GM19043 (cell line): ENCODE results near the gene MMRN2.
"Not testable (repeated sequence)": the region's sequence is repeated elsewhere in the genome, so short reads cannot be mapped to it uniquely, and the experiment has no call there.

ENCODE experiments used
- ATAC-seq: cut with Tn5 transposase; IDR thresholded peaks from one replicate; pipeline ENCODE4 v1.9.1; 2021; ENCODE audit warnings: low read depth; ENCODE audit not compliant: unreplicated experiment

The MMRN2 gene

DNA sequence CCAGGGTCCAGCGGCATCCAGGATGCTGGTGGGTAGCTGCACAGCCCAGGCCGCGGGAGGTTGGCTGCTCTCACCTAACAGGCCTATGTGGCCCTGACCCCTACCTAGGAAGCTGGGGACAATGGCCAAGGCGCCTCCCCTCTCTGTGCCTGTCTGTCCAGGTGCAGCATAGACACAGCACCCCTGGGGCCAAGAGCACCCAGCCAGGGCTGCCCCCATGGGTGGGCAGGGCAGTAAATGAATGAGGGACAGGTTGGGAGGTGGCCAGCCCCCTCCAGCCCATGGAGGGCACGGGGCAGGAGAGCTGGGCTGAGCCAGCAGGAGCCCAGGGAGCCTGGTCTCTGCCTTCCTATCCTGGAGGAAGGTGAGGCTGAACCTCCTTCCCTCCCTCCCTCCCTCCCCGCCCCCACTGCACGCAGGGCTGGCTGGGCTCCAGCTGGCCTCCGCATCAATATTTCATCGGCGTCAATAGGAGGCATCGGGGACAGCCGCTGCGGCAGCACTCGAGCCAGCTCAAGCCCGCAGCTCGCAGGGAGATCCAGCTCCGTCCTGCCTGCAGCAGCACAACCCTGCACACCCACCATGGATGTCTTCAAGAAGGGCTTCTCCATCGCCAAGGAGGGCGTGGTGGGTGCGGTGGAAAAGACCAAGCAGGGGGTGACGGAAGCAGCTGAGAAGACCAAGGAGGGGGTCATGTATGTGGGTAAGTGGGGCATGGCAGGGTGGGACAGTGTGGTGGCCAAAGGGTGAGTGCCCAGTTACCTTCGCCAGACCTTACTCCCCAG, 893 bp upstream of the MMRN2 start, which contains the start of gene SNCG:
Gene SNCG (plus strand): TSS at position 484 of the 785 bp plus-strand sequence. CDS start 99 bp downstream, at position 583.
- no peak for ATAC-seq

DNA sequence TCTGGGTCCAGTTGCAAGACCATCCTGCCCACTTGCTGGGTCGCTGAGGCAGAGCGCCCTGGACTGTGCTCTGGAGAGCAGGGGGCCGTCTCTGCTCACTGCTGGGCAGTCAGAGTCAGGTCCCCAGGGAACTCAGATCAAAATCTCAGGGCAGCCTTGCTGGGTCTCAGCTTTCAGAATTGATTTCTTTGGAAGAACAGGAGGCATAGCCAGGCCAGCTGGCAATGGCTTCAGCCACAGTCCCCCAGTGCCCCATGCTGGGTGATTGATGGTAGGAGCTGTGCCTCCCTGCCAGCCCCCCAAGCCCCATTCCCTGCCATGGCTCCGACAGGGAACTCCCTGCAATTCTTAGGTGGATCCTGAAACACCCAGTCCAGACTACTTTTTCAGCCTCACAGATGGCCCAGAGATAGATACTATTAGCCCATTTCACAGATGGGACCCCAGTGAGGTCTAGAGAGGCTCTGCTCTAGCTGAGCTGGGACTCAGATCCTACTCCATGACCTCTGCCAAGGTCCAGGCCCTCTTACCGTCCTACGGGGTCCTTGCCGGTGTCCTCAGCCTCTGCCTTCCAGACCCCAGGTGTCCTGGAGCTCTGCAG, 467 bp downstream of the MMRN2 start:
- no peak for ATAC-seq

DNA sequence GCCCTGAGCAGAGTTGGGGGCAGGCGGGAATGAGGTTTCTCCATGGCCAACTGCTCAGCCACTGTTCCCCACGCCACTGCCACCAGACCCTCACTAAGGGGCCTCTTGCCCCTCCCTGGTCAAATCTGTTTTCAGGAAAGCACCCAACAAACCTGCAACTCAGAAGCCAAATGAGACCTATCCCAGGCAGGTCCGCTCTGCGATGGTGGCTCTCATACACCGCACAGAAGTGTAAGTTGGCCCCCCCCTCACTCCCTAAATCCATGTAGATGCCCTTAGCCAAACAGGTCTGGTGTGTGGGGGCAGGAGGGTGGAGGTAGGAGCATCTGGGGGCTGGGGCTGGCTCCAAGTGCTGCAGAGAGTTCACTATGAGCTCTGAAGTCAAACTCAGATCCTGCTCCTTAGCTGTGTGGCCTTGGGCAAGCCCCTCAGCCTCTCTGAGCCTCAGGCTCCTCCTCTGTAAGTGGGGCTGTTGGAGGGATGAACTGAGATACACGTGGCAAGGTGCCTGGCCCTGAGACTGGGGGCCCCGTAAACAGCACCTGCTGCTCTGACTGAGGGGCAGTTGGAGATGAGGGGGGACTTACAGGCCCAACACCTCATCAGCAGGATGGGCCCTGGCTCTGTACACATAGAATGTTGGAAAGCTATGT, 1.1 kb downstream of the MMRN2 start:
- no peak for ATAC-seq

GRCh38 chr10:86955501-86956194, 1.8 kb downstream of the MMRN2 start:
- no peak for ATAC-seq

DNA sequence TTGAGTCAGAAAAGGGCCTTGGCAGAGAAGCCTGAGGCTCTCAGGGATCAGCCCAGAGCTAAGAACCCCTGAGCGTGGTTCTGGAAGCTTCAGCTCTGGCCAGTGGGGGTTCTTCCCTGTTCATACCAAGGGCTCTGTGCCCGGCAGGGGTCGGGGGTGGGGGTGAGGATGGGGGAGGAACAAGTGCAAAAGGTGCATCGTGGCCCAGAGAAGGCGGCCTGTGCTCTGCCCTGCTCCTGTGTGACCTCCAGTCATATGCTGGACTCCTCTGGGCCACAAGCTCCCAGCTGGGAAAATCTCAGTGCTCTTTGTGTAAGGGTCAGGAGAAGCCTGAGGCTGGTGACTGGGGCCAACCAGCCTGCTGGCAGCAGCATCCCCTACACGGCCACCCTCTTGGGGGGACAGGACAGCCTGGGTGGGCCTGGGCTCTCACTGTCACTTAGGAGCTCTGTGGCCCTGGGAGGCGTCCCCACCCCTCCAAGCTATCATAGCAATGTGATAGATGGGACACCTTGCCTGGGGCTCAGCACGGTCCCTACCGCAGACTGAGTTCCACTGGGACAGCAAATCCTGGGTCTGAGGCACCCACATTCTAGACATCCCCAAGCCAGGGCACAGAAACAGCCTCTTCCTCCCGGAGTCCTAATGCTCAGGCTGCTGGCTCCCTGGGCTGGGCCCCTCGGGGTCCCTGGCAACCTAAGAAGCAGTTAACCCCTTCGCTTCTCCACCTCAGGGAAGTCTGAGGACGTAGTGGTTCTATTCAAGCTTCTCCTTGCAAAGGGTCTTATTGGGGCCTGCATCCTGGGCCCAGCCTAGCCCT, 2.5 kb downstream of the MMRN2 start:
- no peak for ATAC-seq

DNA sequence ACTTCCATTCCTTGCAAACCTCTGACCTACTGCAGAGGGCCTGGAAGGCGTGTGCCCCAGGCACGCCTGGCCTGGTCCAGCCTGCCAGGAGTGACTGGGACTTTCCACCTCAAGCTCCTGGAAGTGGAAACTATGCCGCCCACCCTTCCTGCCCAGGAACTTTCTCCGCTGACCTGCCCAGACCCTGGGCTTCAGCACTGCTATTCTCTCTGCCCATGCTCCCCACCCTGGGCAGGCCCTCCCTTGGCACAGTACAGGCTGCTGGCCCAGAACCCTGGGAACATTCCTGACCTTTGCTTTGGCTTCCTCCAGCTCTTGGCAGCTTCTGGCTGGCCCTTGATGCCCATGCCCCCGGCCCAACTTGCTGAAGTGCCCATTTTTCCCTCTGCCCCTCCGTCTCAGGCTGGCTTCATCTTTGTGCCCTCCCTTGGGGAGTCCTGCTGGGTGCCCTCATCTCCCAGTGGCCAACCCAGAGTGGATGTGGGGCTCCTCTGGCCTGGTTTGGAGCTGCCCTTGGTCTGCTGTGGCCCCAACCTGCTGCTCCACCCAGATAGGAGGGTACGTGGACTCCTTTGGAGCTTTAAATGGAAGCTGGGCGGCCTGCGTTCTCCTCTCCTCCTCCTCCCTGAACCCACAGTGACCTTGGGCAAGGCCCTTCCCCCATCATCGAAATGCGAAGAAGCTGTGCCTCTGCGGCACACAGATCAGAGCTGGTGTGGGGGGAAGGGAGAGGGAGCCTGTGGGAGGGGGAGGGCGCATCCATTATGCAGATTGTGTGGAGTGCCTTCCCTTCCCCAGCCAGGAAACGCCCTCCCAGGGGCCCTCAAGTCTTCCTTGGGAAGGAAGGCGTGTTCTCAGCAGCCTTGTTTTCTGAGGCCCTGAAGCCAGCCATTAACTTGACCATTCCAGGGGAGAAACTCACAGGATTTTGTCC, 3.4 kb downstream of the MMRN2 start:
- ATAC-seq, result no peak

GRCh38 chr10:86952697-86953096, 4.7 kb downstream of the MMRN2 start:
- ATAC-seq, result not testable (repeated sequence)

- no peak for ATAC-seq
Observed at GRCh38 chr10:86952106-86952505, 5.3 kb downstream of the MMRN2 start.

GRCh38 chr10:86951184-86951761, 6.1 kb downstream of the MMRN2 start:
- no peak for ATAC-seq

DNA sequence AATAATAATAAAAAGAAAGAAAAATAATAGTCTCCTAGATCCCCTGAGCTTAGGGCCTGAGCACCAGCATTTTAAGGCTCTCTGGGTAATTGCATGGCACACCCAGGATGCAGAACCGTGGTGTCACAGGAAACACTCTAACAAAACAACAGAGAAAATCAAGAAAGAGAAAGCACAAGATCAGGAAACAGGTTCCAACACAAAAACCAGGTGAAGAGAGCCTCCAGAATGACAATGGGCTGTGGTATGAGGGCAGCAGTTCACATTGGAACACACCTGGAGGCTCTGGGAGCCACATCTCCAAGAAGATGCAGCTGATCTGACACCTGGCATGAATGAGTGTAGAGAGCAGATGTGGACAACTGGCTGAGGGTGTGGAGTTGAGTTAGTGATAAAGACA, 7.1 kb downstream of the MMRN2 start:
- ATAC-seq, result no peak

DNA sequence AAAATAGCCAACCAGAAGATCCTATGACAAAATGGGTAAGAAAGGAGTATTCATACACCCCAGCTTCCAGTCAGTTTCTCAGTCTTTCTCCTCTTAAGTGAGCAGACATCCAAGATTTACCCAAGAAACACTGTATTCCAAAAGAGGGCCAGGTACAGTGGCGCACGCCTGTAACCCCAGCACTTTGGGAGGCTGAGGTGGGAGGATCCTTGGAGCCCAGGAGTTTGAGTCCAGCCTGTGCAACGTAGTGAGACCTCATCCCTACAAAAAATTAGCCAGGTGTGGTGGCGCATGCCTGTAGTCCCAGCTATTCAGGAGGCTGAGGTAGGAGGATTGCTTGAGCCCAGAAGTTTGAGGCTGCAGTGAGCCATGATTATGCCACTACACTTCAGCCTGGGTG, 9.6 kb downstream of the MMRN2 start:
- ATAC-seq, result not testable (repeated sequence)

- no peak for ATAC-seq
Observed at GRCh38 chr10:86946213-86947155, 10.9 kb downstream of the MMRN2 start.

- ATAC-seq, result no peak
Observed at GRCh38 chr10:86945361-86946212, 11.8 kb downstream of the MMRN2 start.

DNA sequence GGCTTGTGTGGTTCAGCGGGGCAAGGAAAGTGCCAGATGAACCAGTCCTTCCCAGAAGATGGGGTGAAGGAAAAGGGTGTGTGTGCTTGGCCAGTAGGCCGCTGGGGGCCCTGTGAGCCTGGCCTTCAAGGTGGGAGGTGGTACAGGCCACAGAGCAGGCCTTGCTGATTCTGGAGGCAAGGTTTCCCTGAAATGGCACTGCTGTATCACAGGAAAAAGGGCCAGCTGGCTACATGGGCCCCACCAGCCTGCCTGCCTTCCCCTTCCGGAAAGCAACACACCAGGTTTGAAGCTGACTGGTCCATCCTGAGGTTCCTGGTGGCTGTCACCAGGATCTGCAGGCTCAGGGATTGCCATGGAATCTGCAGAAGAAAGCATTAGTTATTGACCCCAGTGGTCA, 12.5 kb downstream of the MMRN2 start:
- no peak for ATAC-seq

DNA sequence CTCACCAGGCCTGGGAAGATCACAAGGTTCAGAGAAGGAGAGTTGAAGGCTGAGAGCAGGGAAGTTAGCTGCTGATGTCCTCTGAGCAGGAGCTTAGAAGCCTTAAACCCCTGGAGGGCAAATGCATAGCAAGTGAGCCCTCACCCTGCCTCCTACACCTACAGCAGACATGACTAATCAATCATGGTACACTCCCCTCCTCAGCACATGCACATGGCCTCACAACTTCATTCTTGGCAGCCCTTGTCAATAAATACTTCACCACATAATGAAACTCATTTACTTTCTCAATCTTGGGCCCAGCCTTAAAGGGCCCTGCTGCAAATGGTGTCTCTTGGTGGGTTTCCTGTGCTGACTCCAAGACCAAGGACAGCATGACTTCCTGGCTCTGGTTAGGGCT, 12.9 kb downstream of the MMRN2 start:
- ATAC-seq, result no peak

- no peak for ATAC-seq
Observed at GRCh38 chr10:86944031-86944419, 13.4 kb downstream of the MMRN2 start.
